OCI-LY7 (cell line): ENCODE data around the gene DNAJC8.

ENCODE experiments used
- CTCF ChIP-seq: fragments of 200-600 bp; sonication (generic); conservative IDR thresholded peaks from 2 replicates; pipeline ENCODE4 v1.5.1; 2014; ENCODE audit warnings: mild to moderate bottlenecking, antibody characterized with exemption, low read length, moderate library complexity, mixed read lengths
- EZH2phosphoT487 ChIP-seq: fragments of 200-600 bp; sonication (generic); IDR thresholded peaks from 2 replicates; pipeline ENCODE4 v1.6.1; 2018; ENCODE audit warnings: low read depth, borderline replicate concordance, mild to moderate bottlenecking, mixed run types, antibody characterized with exemption, low read length, moderate library complexity, mixed read lengths

DNA sequence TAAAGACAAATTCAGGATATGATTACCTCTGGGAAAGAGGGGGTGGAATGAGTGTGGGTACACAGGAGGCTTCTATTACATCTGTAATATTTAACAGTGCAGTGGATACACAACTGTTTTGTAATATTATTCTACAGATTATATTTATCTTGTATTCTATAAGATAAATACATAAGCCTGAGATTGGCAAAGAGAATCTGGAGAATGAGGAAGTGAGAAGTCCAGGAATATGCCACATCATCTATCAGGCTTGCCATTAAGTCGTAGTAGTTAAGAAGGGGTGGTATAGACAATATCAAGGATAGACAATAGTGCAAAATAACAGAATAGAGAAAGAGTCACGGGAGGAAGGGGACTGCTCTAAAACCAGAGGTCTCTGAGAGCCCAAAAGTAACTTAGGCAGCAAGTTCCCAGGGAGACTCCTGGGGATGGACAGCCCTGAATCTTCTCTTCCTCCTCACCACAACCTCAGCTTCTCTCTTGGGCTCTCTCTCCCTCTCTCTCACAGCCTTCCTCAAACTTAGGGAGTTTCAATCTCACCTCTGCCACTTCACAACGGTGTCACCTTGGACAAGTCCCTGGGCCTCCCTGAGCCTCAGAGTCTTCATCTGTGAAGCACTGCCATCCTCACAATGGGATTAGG is 42.4 kb downstream of the DNAJC8 start:
- TF ChIP-seq CTCF (no peak), EZH2phosphoT487 (no peak)
